Gastroesophageal sphincter (tissue), 3 donors: ENCODE data around the gene MPZ.

Experiments used
- CTCF ChIP-seq, 4 experiments: fragments of 200-600 bp in 2 of 4; fragments of 450-650 bp in 2 of 4; sonication (generic) in 1 of 4; IDR thresholded peaks; one replicate each; pipeline ENCODE4 v1.5.1; 2017 to 2019; ENCODE audit warnings: antibody characterized with exemption in 4 of 4, mild to moderate bottlenecking in 2 of 4, moderate library complexity in 2 of 4
- POLR2A ChIP-seq, 2 donors: fragments of 450-650 bp; IDR thresholded peaks; one replicate each; pipeline ENCODE4 v1.6.1; 2017; ENCODE audit warnings: antibody characterized with exemption in 2 of 2, mild to moderate bottlenecking in 2 of 2, moderate library complexity in 1 of 2

GRCh38 chr1:161313554-161314200, 3.9 kb upstream of the MPZ start:
- no peak for TF ChIP-seq CTCF (IDR thresholded peaks at IDR 0.05)
- no peak for TF ChIP-seq POLR2A (IDR thresholded peaks at IDR 0.05)
